ENCODE data around the gene OR52H1.

- no peak for TF ChIP-seq CTCF (IDR thresholded peaks at IDR 0.05)
- TF ChIP-seq EZH2phosphoT487 (IDR thresholded peaks at IDR 0.05): no peak
- no peak for TF ChIP-seq EZH2 (IDR thresholded peaks at IDR 0.05)
These were observed 17.1 kb downstream of the OR52H1 start for GRCh38 chr11:5531053-5531831.

Data from neural progenitor cell (in vitro differentiated cells).